CD14-positive monocyte (primary cell): Measurements from ENCODE around the gene PPIE. TPM values are rescaled to one million over a fixed set of nuclear protein-coding genes. Genes with fewer than 3 reads are reported as not detected.

Source experiments
- DNase-seq, 3 donors: peaks; one replicate each; pipeline ENCODE4 v3.0.0-alpha.2; 2011 to 2022
- H2AFZ ChIP-seq: 2 replicates; pipeline ENCODE4 v1.6.0; 2012; ENCODE audit warnings: mild to moderate bottlenecking, low read depth, low read length, inconsistent platforms; ENCODE audit not compliant: insufficient read depth, poor library complexity, severe bottlenecking
- H3K27ac ChIP-seq, 2 donors: 1 replicate in 1 of 2; 2 replicates in 1 of 2; pipeline ENCODE4 v1.5.1; 2012 to 2013; ENCODE audit warnings: low read length in 2 of 2, control low read depth in 1 of 2, inconsistent platforms in 1 of 2, low read depth in 1 of 2, mild to moderate bottlenecking in 1 of 2
- H3K27me3 ChIP-seq, 2 donors: one replicate each; pipeline versions ENCODE4 v1.6.0 to v1.6.1; 2011 to 2013; ENCODE audit warnings: low read length in 2 of 2; ENCODE audit not compliant: control insufficient read depth in 2 of 2, insufficient read depth in 2 of 2
- H3K36me3 ChIP-seq, 2 donors: replicated peaks in 1 of 2; 1 replicate in 1 of 2; 2 replicates in 1 of 2; pipeline versions ENCODE4 v1.5.1 to v1.6.1; 2012 to 2013; ENCODE audit warnings: low read length in 2 of 2, control low read depth in 1 of 2, inconsistent platforms in 1 of 2, mild to moderate bottlenecking in 1 of 2; ENCODE audit not compliant: insufficient read depth in 2 of 2, control insufficient read depth in 1 of 2
- H3K4me1 ChIP-seq, 2 donors: 1 replicate in 1 of 2; 2 replicates in 1 of 2; pipeline versions ENCODE4 v1.5.1 to v1.6.1; 2012 to 2013; ENCODE audit warnings: low read length in 2 of 2, control low read depth in 1 of 2, inconsistent platforms in 1 of 2, mild to moderate bottlenecking in 1 of 2, moderate library complexity in 1 of 2; ENCODE audit not compliant: insufficient read depth in 2 of 2, control insufficient read depth in 1 of 2
- H3K4me2 ChIP-seq: replicated peaks from 2 replicates; pipeline ENCODE3; 2012; ENCODE audit warnings: low read length, moderate library complexity, mild to moderate bottlenecking; ENCODE audit not compliant: poor library complexity, severe bottlenecking; ENCODE audit errors: extremely low read depth
- H3K4me3 ChIP-seq, 3 experiments: fragments of 200-600 bp in 1 of 3; sonication (generic) in 1 of 3; replicated peaks in 1 of 3; 1 replicate in 2 of 3; 2 replicates in 1 of 3; pipeline ENCODE4 v1.5.1; 2011 to 2013; ENCODE audit warnings: low read length in 3 of 3, mild to moderate bottlenecking in 3 of 3, control low read depth in 2 of 3, low read depth in 2 of 3, inconsistent platforms in 1 of 3, moderate library complexity in 1 of 3
- H3K79me2 ChIP-seq: 2 replicates; pipeline ENCODE4 v1.6.0; 2012; ENCODE audit warnings: mild to moderate bottlenecking, control low read depth, inconsistent platforms, low read length, moderate library complexity; ENCODE audit not compliant: insufficient read depth
- H3K9ac ChIP-seq: 2 replicates; pipeline ENCODE4 v1.6.0; 2017; ENCODE audit warnings: low read length, mild to moderate bottlenecking; ENCODE audit not compliant: insufficient read depth, poor library complexity, severe bottlenecking
- H3K9me3 ChIP-seq, 2 donors: replicated peaks in 1 of 2; 1 replicate in 1 of 2; 2 replicates in 1 of 2; pipeline versions ENCODE4 v1.5.1 to v1.6.1; 2012 to 2013; ENCODE audit warnings: low read length in 2 of 2, control low read depth in 1 of 2; ENCODE audit not compliant: control insufficient read depth in 1 of 2, insufficient read depth in 1 of 2
- H4K20me1 ChIP-seq: 2 replicates; pipeline ENCODE4 v1.6.0; 2012; ENCODE audit warnings: mild to moderate bottlenecking, low read length, control low read depth, moderate library complexity; ENCODE audit not compliant: insufficient read depth
- H3K27ac Mint-ChIP-seq, 7 donors: one replicate each; pipeline ENCODE4 v1.8.0; 2020; ENCODE audit warnings: mild to moderate bottlenecking in 7 of 7, mixed read lengths in 7 of 7, moderate library complexity in 6 of 7, inconsistent platforms in 2 of 7
- H3K27me3 Mint-ChIP-seq, 3 donors: one replicate each; pipeline ENCODE4 v1.8.0; 2021 to 2022; ENCODE audit warnings: low read depth in 3 of 3, mild to moderate bottlenecking in 3 of 3, mixed read lengths in 3 of 3, moderate library complexity in 3 of 3, inconsistent platforms in 1 of 3
- H3K36me3 Mint-ChIP-seq, 2 donors: one replicate each; pipeline ENCODE4 v1.8.0; 2020; ENCODE audit warnings: mixed read lengths in 2 of 2, inconsistent platforms in 1 of 2, mild to moderate bottlenecking in 1 of 2
- H3K4me1 Mint-ChIP-seq: one replicate; pipeline ENCODE4 v1.8.0; 2020; ENCODE audit warnings: mild to moderate bottlenecking, mixed read lengths
- H3K4me3 Mint-ChIP-seq, 2 donors: one replicate each; pipeline ENCODE4 v1.8.0; 2020; ENCODE audit warnings: mild to moderate bottlenecking in 2 of 2, mixed read lengths in 2 of 2, moderate library complexity in 1 of 2
- H3K9me3 Mint-ChIP-seq, 7 donors: one replicate each; pipeline ENCODE4 v1.8.0; 2020 to 2022; ENCODE audit warnings: mixed read lengths in 7 of 7, mild to moderate bottlenecking in 6 of 7, moderate library complexity in 6 of 7, inconsistent platforms in 2 of 7
- CTCF ChIP-seq: fragments of 200-600 bp; IDR thresholded peaks from one replicate; pipeline ENCODE4 v1.8.0; 2022; ENCODE audit warnings: antibody characterized with exemption, mild to moderate bottlenecking
- WGBS: methylation state at CpG from one replicate; pipeline ENCODE4 v1.1.5; 2013; ENCODE audit warnings: missing lambda C conversion rate; ENCODE audit not compliant: insufficient coverage; 5-methylcytosine and 5-hydroxymethylcytosine counted together
- intact Hi-C, 2 donors: fragments of 100-400 bp; cut with micrococcal nuclease; formaldehyde crosslinking; loops; one replicate each; pipeline versions ENCODE4 v1.15.0 to v1.15.1; 2023
- polyA plus RNA-seq, 3 donors: library from polyadenylated mRNA; depleted of rRNA in 1 of 3; unstranded in 2 of 3; stranded (reverse) in 1 of 3; fragments of 300-500 nt in 2 of 3; fragments of >200 nt in 1 of 3; fragmentation: Illumina TruSeq in 2 of 3; gene quantifications; 1 replicate in 2 of 3; 2 replicates in 1 of 3; pipeline ENCODE4 v1.2.3, GENCODE V29; 2012 to 2021

PPIE gene
- polyA plus RNA-seq, 3 donors: 48.8 to 55.9 (median 48.9) TPM

DNA sequence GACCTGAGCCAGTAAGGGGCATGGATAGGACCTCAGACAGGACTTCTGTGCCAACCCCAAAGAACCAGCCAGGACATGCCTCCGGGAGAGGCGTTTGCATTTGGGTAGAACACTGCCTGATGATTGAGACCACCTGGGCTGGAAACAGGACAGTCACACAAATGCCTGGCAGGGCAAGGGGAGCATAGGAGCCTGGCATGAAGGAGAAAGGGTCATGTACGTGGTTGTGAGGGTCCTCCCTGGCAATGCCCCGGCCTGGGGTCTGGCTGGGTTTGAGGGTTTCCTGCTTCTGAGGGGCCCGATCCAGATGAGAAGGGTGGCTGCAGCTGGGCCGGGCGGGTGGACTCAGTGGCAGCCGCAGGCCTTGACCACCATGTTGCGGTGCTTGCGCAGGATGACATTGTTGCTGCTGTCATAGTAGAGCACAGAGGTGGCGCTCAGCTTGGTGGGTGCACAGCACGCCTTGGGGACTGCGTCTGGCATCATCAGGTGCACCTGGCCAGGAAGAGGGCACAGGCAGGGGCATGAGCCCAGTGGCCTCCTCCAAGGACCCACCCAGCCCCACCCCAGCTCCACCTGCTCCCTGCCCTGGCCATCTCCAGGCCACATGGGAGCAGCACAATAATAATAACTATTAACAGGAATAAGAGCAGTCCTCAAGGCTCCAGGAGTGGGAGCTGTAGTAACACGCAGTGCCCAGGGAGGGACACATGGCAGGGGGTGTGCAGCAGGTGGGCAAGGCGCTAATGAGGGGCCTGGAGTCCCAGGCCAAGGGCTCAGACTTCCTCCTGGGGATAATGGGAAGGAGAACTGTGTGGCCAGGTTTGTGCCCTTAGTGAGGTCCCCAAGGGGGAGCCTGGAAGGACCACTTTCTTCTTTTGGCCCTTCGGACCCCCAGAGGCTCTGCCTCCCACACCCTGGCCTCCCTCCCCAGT lies 21.7 kb downstream of the PPIE start:
- WGBS: 97% methylated on average over 14 of the region's 16 CpGs

DNA sequence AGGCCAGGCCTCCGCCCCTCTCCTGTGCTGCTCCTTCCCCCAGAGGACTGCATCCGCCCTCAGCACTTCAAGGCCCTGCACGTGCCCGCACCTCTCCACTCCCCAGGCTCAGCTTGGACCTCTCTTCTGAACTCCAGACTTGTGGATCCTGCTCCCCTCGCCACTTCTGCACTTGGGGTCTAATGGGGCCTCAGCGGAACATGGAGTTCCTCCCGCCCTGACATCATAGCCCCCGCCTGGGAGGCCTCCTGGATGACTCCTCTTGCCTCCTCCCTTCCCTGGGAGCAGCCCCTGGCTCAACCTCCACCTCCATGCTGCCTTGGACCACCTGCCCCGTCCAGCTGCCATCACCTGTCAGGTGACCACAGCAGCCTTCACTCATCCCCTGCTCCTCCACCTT lies 22.3 kb downstream of the PPIE start:
- peaks cover 40 to 51% of the 10 kb centered on the region in 2 donors for H3K36me3 ChIP-seq
- H3K4me1 Mint-ChIP-seq: no peaks in the 10 kb centered on the region
- no peak overlapping the region for H3K4me3 ChIP-seq
- H3K9me3 ChIP-seq: no peaks in the 10 kb centered on the region
- DNase-seq: no peak
- H3K79me2 ChIP-seq: no peaks in the 10 kb centered on the region
- H4K20me1 ChIP-seq: no peaks in the 10 kb centered on the region
- no peaks in the 10 kb centered on the region for H3K4me1 ChIP-seq
- H3K4me2 ChIP-seq: no peak overlapping the region
- H3K9ac ChIP-seq: no peak overlapping the region
- no peaks in the 10 kb centered on the region for H3K9me3 Mint-ChIP-seq
- TF ChIP-seq CTCF: no peak
- no peaks in the 10 kb centered on the region for H3K27me3 ChIP-seq
- intact Hi-C loops: no loop called here
- peaks cover 0 to 2% (median 0%) of the 10 kb centered on the region in 3 donors for H3K27me3 Mint-ChIP-seq
- no peak overlapping the region for H3K27ac ChIP-seq
- no peak overlapping the region for H2AFZ ChIP-seq
- no peak overlapping the region for H3K4me3 Mint-ChIP-seq
- 89% methylated on average over 9 of the region's 9 CpGs for whole genome bisulfite sequencing
- H3K27ac Mint-ChIP-seq: peak overlapping the region in 2 of 7 donors; percentile 37 to 59
- peaks cover 43 to 57% of the 10 kb centered on the region in 2 donors for H3K36me3 Mint-ChIP-seq

More for the DNA sequence above, 21.7 kb downstream of the PPIE start:
- no peaks in the 10 kb centered on the region for H3K9me3 Mint-ChIP-seq
- no peaks in the 10 kb centered on the region for H4K20me1 ChIP-seq
- H3K27me3 ChIP-seq: no peaks in the 10 kb centered on the region
- peak overlapping the region in 1 of 7 donors; percentile 74 for H3K27ac Mint-ChIP-seq
- H3K79me2 ChIP-seq: no peaks in the 10 kb centered on the region
- H3K4me3 Mint-ChIP-seq: no peak overlapping the region
- H3K4me1 ChIP-seq: no peaks in the 10 kb centered on the region
- intact Hi-C loops: no loop called here
- H3K4me2 ChIP-seq: no peak overlapping the region
- no peak overlapping the region for H3K27ac ChIP-seq
- no peaks in the 10 kb centered on the region for H3K9me3 ChIP-seq
- no peak overlapping the region for H3K4me3 ChIP-seq
- peaks cover 45 to 64% of the 10 kb centered on the region in 2 donors for H3K36me3 Mint-ChIP-seq
- H3K36me3 ChIP-seq: peaks cover 47 to 58% of the 10 kb centered on the region in 2 donors
- no peak for DNase-seq
- no peak overlapping the region for H3K9ac ChIP-seq
- no peak for TF ChIP-seq CTCF
- no peak overlapping the region for H2AFZ ChIP-seq
- H3K4me1 Mint-ChIP-seq: no peaks in the 10 kb centered on the region
- peaks cover 0 to 2% (median 0%) of the 10 kb centered on the region in 3 donors for H3K27me3 Mint-ChIP-seq
